Chondrocyte (in vitro differentiated cells): Measurements from ENCODE around the gene ZBTB46. TPM values are rescaled to one million over a fixed set of nuclear protein-coding genes. Genes with fewer than 3 reads are reported as not detected.

ENCODE experiments used
- DNase-seq: peaks from one replicate; pipeline ENCODE4 v3.0.0; 2021; ENCODE audit warnings: mixed read lengths, low spot score
- H3K27ac Mint-ChIP-seq: one replicate; pipeline ENCODE4 v1.8.0; 2021; ENCODE audit warnings: mild to moderate bottlenecking, moderate library complexity, mixed read lengths; ENCODE audit not compliant: unreplicated experiment
- H3K27me3 Mint-ChIP-seq: 2 replicates; pipeline ENCODE4 v1.8.0; 2021; ENCODE audit warnings: low read depth, mixed read lengths
- H3K36me3 Mint-ChIP-seq: 2 replicates; pipeline ENCODE4 v1.8.0; 2021; ENCODE audit warnings: low read depth, mixed read lengths
- H3K4me1 Mint-ChIP-seq: 2 replicates; pipeline ENCODE4 v1.8.0; 2021; ENCODE audit warnings: low read depth, mild to moderate bottlenecking, mixed read lengths
- H3K4me3 Mint-ChIP-seq: one replicate; pipeline ENCODE4 v1.8.0; 2021; ENCODE audit warnings: mild to moderate bottlenecking, moderate library complexity, mixed read lengths; ENCODE audit not compliant: unreplicated experiment
- H3K9me3 Mint-ChIP-seq: 2 replicates; pipeline ENCODE4 v1.8.0; 2021; ENCODE audit warnings: low read depth, mixed read lengths
- total RNA-seq: library from RNA; stranded (reverse); gene quantifications from 3 replicates; pipeline ENCODE4 v1.2.1, GENCODE V29; 2021
- TF ChIP-seq, protein P1 (sequence below): fragments of 200-600 bp; sonication (generic); IDR thresholded peaks from 2 replicates; pipeline ENCODE4 v1.5.0; 2021; ENCODE audit warnings: antibody characterized with exemption, mild to moderate bottlenecking, moderate library complexity

The ZBTB46 gene
- total RNA-seq, 1 donor from 2014 or later = 6.0 TPM

DNA sequence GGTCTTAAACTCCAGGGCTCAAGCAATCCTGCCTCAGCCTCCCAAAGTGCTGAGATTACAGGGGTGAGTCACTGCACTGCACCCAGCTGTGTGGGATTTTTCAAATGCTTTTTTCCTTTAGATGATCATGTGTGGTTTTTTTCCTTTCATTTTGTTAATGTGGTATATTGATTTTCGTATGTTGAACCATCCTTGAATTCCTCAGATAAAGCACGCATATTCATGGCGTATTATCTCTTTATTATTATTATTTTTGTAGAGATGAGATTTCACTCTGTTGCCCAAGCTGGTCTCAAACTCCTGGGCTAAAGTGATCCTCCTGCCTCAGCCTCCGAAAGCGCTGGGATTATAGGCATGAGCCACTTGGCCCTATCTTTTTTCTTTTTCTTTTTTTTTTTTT, 116.2 kb downstream of the ZBTB46 start:
- Mint-ChIP-seq H3K4me1 (peaks cover 10% of the 10 kb centered on the region), H3K36me3 (peaks cover 53% of the 10 kb centered on the region)

DNA sequence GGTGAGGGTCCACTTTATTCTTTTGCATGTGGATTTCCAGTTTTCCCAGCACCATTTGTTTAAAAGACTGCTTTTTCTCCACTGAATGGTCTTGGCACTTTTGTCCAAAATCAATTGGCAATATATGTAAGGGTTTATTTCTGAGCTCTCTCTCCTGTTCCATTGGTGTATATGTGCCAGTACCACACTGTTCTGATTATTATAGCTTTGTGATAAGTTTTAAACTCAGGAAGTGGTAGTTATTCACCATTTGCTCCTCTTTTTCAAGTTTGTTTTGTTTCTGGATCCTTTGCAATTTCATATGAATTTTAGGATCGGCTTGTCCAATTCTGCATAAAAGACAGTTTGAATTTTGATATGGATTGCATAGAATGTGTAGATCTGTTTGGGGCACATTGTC, 118.9 kb downstream of the ZBTB46 start:
- Mint-ChIP-seq H3K9me3 (peaks cover 11% of the 10 kb centered on the region), H3K4me3 (no peak overlapping the region), H3K27ac (no peak overlapping the region), H3K4me1 (peaks cover 24% of the 10 kb centered on the region), H3K27me3 (no peaks in the 10 kb centered on the region), H3K36me3 (peaks cover 42% of the 10 kb centered on the region)
- TF ChIP-seq, protein P1, sequence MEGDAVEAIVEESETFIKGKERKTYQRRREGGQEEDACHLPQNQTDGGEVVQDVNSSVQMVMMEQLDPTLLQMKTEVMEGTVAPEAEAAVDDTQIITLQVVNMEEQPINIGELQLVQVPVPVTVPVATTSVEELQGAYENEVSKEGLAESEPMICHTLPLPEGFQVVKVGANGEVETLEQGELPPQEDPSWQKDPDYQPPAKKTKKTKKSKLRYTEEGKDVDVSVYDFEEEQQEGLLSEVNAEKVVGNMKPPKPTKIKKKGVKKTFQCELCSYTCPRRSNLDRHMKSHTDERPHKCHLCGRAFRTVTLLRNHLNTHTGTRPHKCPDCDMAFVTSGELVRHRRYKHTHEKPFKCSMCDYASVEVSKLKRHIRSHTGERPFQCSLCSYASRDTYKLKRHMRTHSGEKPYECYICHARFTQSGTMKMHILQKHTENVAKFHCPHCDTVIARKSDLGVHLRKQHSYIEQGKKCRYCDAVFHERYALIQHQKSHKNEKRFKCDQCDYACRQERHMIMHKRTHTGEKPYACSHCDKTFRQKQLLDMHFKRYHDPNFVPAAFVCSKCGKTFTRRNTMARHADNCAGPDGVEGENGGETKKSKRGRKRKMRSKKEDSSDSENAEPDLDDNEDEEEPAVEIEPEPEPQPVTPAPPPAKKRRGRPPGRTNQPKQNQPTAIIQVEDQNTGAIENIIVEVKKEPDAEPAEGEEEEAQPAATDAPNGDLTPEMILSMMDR = no peak
- DNase-seq = no peak

More for the DNA sequence above, 116.2 kb downstream of the ZBTB46 start:
- DNase-seq = no peak
- H3K27me3 Mint-ChIP-seq = no peaks in the 10 kb centered on the region
- peaks cover 17% of the 10 kb centered on the region for H3K9me3 Mint-ChIP-seq
- TF ChIP-seq, protein P1 = no peak
- no peak overlapping the region for H3K27ac Mint-ChIP-seq
- H3K4me3 Mint-ChIP-seq = no peak overlapping the region

DNA sequence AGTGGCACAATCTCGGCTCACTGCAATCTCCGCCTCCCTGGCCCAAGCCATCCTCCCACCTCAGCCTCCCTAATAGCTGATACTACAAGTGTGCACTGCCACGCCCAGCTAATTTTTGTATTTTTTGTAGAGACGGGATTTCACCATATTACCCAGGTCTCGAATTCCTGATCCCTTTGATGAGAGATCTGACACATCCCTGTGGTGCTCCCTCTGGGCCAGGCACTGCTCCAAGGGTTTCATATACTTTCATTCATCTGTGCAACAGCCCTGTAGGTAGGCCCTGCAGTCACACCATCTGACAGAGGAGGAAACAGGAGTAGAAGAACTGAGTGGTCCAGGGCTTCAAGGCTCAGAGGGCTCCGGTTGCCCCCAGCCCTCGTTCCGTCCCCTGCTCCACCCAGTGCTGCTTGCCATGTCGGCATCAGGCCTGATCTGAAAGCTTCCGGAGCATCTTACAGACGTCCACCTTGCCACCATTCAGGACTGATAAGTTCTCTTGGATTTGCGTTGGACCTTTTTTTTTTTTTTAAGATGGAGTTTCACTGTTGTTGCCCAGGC, 119.9 kb downstream of the ZBTB46 start:
- peak; percentile 33 for DNase-seq
- Mint-ChIP-seq H3K9me3 (peaks cover 11% of the 10 kb centered on the region), H3K4me3 (no peak overlapping the region), H3K27me3 (no peaks in the 10 kb centered on the region), H3K36me3 (peaks cover 38% of the 10 kb centered on the region), H3K4me1 (peaks cover 34% of the 10 kb centered on the region), H3K27ac (no peak overlapping the region)
- TF ChIP-seq, protein P1 = no peak

DNA sequence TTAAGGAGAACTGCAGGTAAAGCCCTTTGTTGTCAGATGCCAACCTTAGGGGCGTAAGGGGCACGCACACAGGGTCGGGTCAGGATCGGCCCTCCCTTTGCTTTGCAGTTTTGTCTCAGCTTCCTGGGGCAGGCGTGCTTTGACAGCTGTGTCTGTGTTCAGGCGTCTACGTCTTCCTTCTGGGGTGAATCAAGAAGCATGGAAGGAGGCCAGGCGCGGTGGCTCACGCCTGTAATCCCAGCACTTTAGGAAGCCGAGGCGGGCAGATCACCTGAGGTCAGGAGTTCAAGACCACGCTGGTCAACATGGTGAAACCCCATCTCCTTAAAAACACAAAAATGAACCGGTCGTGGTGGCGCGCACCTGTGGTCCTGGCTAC, 121.9 kb downstream of the ZBTB46 start:
- peaks cover 31% of the 10 kb centered on the region for H3K36me3 Mint-ChIP-seq
- no peak for DNase-seq
- H3K4me3 Mint-ChIP-seq = peak overlapping the region; percentile 86
- peaks cover 36% of the 10 kb centered on the region for H3K4me1 Mint-ChIP-seq
- H3K27ac Mint-ChIP-seq = no peak overlapping the region
- peaks cover 5% of the 10 kb centered on the region for H3K9me3 Mint-ChIP-seq
- TF ChIP-seq, protein P1 = no peak
- no peaks in the 10 kb centered on the region for H3K27me3 Mint-ChIP-seq

DNA sequence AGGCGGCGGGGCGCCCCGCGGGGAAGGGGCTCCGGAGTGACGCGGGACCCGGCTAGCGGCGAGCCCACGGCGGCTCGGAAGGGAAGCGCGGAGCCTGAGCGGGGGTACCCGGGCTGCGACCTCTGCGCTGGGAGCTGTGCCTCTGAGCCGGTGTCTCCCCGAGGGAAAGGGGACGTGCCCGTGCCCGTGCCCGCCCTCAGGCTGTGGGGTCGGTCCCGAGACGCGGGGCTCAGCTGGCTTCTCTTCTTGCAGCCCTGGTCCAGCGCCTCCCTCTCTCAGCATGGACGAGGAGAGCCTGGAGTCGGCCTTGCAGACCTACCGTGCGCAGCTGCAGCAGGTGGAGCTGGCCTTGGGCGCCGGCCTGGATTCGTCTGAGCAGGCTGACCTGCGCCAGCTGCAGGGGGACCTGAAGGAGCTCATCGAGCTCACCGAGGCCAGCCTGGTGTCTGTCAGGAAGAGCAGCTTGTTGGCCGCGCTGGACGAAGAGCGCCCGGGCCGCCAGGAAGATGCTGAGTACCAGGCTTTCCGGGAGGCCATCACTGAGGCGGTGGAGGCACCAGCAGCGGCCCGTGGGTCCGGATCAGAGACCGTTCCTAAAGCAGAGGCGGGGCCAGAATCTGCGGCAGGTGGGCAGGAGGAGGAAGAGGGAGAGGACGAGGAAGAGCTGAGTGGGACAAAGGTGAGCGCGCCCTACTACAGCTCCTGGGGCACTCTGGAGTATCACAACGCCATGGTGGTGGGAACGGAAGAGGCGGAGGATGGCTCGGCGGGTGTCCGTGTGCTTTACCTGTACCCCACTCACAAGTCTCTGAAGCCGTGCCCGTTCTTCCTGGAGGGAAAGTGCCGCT, 122.5 kb downstream of the ZBTB46 start:
- peak; percentile 91 for DNase-seq
- H3K4me3 Mint-ChIP-seq = peak overlapping the region; percentile 86
- H3K27me3 Mint-ChIP-seq = no peaks in the 10 kb centered on the region
- peaks cover 5% of the 10 kb centered on the region for H3K9me3 Mint-ChIP-seq
- H3K27ac Mint-ChIP-seq = peak overlapping the region; percentile 80
- TF ChIP-seq, protein P1 = no peak
- H3K4me1 Mint-ChIP-seq = peaks cover 36% of the 10 kb centered on the region
- H3K36me3 Mint-ChIP-seq = peaks cover 28% of the 10 kb centered on the region
